HG03175 (cell line): ENCODE measurements around the gene KLHL40.

ENCODE experiments used
- ATAC-seq: cut with Tn5 transposase; IDR thresholded peaks from one replicate; pipeline ENCODE4 v1.9.1; 2021; ENCODE audit warnings: mild to moderate bottlenecking, moderate library complexity; ENCODE audit not compliant: unreplicated experiment

The KLHL40 gene

DNA sequence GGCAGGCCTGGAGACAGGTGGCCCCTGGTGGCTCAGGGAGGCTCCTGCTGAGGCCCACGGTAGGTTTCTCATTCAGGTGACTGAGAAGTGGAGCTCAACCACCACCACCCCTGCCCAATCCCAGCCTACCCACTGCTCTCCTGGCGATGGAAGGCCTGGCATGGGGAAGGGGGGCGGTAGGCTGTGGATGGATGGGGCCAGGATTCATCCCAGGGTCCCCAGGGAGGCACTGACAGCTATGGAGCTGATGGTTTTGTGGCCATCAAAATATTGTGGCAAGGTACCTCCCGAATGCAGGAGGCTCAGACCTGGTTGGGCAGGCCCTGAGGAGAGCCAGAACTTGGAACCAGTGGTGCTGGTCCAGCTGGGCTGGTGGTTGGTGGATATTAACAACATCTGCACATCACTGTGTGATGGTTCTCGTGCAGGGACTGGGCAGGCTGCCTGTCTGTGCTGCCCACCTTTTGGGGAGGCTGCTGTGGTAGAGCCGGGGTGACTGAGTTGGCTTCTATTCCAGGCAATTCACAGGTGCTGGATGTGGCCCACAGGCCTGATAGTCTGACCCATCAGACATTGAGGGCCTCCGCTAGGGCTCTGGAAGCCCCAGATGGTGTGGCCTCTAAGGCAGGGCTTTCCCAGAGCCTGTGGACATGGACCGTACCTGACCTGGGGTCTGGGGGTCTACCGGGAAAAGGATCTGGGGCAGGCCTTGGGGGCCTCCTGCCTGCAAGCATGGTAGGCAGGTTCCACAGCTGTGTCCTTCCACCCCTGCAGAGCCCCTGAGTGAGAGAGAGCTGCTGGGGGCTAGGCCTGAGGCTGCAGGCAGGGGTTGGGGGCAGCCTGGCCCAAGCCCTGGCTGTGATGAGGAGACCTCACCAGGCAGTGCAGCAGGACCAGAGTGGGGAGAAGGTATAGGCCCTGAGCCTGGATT, 28.4 kb upstream of the KLHL40 start:
- no peak for ATAC-seq

DNA sequence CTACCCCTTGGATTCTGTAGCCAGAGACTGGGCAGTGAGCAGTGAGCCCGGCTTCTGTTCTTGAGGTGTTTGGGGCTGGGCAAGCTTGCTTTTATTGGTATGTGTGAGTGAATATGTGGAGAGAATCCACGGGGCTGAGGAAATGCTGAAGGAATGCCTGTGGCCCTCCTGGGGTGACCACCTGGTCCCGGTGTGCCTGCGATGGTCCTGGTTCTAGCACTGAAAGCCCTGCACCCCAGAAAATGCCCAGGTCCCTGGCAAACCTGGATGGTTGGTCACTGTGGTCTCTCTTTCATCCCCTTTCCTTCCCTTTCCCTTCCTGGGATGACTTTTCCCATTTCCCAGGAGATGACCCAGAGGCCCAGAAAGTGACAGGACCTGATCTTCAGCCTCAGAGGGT, 27.7 kb upstream of the KLHL40 start:
- no peak for ATAC-seq

DNA sequence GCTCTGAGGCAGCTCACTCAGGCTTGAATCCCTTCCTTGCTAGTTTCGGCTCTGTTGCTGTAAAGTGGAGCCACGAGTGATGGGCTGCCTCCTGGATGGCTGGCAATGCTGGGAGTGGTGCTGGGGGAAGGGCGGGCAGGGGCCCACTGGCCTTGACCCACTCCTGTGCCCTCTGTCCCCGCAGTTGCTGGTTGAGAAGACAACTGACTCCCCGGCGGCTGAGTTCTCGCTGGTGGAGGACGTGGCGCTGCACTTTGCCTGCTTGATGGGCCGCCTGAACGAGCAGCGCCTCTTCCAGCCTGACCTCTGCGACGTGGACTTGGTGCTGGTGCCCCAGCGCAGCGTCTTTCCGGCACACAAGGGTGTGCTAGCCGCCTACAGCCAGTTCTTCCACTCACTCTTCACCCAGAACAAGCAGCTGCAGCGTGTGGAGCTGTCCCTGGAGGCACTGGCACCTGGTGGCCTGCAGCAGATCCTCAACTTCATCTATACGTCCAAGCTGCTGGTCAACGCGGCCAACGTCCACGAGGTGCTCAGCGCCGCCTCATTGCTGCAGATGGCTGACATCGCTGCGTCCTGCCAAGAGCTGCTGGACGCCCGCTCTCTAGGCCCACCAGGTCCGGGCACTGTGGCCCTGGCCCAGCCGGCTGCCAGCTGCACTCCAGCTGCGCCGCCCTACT, 27.1 kb upstream of the KLHL40 start:
- no peak for ATAC-seq

DNA sequence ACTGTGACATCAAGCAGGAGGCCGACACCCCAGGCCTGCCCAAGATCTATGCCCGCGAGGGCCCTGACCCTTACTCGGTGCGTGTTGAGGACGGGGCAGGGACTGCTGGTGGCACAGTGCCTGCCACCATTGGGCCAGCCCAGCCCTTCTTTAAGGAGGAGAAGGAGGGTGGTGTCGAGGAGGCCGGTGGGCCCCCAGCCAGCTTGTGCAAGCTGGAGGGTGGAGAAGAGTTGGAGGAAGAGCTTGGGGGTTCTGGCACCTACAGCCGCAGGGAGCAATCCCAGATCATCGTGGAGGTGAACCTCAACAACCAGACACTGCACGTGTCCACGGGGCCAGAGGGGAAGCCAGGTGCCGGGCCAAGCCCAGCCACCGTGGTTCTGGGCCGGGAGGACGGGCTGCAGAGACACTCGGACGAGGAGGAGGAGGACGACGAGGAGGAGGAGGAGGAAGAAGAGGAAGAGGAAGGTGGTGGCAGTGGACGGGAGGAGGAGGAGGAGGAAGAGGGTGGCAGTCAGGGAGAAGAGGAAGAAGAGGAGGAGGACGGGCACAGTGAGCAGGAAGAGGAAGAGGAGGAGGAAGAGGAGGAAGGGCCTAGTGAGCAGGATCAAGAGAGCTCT, 26.5 kb upstream of the KLHL40 start:
- no peak for ATAC-seq

DNA sequence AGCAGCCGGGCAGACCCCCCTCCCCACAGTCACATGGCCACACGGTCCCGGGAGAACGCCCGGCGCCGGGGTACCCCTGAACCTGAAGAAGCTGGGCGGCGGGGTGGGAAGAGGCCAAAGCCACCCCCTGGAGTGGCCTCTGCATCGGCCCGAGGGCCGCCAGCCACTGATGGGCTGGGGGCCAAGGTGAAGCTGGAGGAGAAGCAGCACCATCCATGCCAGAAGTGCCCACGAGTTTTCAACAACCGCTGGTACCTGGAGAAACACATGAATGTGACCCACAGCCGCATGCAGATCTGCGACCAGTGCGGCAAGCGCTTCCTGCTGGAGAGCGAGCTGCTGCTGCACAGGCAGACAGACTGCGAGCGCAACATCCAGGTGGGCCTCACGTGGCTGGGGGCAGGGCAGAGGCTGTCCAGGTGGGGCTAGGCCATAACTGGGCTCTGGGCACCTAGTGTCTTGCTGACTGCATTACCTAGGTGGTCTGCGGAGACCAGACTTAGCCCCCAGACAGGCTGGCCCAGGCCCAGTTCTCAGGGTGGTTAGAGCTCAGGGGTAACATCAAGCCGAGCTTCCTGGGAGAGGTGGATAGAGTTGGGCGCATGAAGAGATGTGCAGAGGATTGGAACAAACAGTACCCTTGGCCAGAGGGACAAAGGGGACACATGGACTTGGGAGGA, 25.7 kb upstream of the KLHL40 start:
- ATAC-seq: no peak

DNA sequence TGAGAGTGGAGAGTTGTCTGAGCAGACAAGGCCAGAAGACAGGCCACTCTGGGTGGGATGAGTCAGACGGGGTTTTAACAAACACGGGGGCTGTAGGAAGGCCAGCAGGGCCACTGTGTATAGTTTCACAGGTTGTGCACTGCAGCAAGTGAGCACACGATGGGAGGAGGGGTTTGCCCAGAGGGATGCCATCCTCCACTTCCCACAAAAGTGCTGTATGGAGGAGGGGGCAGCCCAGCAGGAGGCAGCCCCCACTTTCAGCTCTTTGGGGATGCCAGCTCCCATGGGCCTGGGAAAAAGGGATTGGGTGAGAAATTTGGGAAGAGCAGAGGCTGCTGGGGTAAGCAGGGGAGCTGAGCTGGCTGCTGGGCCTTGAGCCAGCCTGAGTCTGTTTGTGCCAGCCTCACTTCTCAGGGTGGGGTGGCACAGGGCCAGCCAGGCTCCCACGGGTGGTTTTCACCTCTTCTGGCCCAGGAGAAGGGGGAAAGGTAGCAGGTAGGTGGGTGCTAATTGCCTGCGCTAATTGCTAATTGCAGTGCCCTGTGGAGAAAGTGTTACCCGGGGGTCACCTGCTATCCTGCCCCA, 25.1 kb upstream of the KLHL40 start:
- no peak for ATAC-seq

DNA sequence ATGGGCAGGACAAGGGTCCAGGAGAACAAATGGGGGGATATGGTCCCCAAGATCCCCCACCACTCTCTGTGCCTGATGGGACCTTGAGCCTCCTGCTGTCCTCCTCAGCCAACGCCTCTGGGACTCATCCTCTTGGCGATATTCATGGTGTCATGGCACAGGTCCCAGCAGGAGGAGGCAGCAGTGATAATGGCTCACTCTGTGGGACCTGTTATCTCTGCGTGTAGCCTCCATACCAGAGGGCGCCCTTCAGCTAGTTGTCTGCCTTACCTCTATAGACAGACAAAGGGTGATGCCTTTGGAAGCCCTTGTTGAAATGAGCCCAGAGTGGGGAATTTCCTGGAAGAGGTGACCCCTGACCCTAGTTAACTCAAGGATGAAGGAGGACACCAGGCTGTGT, 24.4 kb upstream of the KLHL40 start:
- no peak for ATAC-seq

DNA sequence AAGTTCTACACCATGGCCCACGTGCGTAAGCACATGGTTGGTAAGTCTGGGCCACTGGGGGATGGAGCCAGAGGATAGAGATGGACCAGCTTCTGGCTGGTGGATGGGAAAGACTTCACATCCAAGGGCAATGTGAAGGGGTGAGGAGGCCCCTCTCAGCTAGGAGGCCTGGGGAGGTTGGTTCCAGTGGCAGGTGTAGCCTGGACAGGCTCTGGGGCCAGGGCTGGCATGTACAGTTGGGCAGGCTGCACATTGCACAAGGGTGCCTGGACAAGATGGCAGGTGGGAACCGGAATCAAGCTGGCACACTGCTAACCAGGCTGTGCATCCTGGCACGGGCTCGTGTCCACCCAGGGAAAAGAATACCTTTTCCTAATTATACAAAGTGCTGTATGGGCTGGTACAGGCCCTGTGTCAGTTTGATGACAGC, 23.7 kb upstream of the KLHL40 start:
- no peak for ATAC-seq

DNA sequence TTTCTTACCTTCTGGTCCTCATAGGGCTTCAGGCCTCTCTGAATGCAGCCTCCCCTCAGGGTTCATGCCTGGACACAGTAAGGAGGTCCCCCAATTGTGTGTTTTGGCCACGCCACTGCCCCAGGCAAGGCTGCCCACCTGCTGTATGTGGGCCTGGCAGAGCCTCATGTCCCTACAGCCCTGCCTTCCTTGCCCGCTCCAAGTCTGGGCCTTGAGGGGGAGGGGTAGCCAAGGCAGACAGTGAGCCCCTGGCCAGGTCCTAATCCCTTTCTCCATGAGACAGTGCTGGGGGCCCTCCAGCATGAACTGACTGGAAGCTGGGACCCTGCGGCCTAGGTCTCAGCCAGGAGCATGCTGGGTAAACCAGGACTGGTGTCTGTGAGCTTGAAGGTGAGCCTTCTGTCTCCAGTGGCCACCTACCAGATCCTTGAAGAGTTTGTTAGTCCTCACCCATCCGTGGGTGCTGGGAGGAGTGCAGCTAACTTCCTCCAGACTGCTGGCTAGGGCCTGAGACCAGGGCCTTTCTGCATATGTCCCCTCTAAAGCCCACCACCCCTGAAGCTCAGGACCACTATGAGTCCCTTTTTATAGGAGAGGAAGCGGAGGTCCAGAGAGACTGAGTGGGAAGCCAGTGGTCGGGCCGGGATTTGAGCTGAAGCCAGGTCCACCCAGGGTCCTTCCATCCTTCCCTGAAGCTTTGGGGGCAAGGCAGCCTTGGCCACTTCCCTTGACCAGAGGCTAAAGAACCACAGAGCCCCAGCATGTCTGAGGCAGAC, 23.1 kb upstream of the KLHL40 start:
- no peak for ATAC-seq

DNA sequence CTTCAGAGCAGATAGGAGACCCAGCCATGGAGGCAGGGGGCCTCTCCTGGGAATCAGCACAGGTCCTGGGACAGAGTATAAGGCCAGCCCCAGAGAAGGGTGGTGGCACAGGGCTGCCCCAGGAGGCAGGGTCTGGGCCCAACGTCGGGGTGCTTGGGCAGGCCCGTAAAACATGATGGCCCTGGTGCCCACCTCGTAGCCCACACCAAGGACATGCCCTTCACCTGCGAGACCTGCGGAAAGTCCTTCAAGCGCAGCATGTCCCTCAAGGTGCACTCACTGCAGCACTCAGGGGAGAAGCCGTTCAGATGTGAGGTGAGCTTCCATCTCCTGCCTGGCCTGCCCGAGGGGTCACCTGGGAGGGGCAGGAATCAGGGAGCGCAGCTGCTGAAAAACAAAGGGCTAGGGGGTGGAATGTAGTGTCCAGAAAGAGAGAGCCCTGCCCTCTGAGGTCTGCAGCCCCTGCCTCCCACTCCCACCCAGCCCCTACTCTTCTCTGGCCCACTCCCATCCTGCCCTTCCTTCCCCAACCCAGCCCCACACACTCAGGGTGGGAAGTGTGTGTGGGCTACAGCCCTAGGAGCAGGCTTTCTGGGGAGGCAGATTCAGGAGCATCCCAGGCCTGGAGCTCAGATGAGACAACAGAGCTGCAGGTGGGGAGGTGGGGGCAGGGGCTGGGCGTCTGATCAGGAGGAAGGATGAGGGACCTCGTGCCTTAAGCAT, 22.4 kb upstream of the KLHL40 start:
- no peak for ATAC-seq

DNA sequence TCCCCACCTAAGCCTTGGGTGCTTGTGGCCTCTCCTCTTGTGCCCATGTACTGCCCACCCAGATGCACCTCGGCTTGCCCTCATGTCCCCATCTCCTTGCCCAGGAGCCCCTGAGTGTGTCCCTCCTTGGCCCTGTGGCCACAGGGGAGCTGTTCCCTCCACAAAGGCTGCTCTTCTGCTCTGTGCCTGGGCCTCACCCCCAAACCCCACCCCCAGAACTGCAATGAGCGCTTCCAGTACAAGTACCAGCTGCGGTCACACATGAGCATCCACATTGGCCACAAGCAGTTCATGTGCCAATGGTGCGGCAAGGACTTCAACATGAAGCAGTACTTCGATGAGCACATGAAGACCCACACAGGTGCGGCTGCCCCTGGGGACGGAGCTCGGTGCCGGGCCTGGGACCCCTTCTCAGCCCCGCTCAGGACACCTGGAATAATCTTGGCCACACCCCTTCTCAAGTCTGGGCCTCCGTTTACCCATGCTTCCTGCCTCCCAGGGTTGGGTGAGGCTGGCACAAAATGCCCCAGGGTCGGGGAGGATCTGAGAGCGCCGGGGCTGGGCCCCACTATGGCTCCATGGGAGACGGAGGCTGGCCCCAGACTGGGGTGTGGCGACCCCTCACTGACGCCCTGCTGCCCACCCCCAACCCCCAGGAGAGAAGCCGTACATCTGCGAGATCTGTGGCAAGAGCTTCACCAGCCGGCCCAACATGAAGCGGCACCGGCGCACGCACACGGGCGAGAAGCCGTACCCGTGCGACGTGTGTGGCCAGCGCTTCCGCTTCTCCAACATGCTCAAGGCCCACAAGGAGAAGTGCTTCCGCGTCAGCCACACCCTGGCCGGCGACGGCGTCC, 21.5 kb upstream of the KLHL40 start:
- ATAC-seq: no peak

DNA sequence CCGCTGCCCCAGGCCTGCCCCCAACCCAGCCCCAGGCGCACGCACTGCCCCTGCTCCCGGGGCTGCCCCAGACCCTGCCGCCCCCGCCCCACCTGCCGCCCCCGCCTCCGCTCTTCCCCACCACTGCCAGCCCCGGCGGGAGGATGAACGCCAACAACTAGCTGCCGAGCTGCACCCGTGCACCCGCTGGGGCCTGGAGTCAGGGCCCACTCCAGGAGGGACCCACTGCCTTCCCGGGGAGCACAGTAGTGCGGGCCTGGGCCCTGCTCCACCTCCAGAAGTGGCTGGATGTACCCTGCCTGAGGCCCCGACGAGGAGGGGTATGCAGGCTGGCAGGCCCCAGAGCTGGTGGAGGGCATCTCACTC, 20.9 kb upstream of the KLHL40 start:
- no peak for ATAC-seq

DNA sequence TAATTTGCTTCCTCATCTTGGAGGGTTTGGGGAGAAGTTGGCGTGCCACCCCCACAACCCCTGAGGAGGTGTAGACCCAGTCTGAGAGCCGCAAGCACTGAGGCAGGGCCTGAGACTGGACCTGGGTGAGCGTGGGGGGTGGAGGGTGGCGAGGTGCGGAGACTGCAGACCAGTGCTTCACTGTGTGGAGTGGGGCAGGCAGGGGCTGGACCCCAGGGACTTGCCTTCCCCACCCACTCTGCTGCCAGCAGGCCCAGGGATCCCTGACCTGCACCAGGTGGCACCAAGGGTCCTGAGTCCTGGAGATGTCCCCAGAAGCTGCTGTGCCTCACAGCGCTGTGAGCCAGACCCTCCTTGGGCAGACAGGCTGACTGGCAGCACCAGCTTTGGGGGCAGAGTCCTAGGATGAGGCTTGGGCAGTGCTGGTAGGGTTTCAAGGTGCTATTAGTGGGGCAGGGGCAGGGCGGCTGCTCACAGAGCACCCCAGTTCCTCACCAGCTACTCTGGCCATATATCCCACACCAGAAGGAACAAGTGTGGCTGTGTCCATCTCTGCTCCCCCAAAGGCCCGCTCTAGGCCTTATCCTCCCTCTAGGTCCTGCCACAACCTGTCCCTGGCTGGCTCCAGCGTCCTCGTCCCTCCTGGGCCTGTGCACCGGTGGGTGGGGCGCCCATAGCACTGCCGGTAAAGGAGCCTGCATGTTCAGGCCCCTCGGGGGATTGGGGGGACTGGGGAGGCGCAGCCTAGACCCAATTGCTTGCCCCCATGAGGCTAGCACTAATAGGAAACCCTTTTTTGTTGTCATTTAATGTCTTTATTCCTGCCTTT, 20.1 kb upstream of the KLHL40 start:
- no peak for ATAC-seq

DNA sequence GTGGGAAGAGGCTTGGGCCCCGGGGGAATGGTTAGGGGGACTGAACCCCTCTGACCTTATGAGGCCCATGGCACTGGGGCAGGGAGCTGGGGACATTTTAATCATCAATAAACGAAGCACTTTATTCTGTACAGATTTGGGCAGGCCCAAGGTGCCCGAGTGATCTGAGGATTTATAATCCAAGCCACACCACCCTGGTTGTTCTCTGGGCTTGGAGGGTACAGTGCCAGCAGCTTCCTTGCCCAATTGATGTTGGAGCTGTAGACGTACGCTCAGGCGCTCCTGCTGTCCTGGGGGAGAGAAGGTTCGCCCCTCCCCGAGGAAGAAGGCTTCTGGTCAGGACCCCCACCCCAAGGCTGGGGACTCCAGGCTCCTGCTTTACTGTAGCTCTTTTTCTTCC, 19.3 kb upstream of the KLHL40 start:
- ATAC-seq: no peak

DNA sequence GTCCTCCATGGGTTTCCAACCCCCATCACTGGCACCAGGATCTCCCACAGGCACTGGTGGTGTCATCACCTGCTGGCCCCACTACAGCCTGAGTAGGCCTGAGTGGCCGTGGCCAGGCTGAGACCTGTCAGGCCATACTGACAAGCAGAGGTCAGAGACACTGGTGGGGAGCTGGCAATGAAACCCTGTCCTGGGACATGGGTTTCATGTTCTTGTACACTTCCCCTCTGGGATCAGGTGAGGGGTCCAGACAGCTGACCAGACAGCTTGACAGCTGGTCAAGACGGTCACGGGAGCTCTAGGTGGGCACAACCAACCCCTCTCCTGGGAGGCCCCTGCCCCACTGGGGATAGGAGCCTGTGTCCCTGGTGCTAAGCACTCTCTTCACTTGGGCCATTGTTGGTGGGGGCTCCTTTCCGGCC, 18.7 kb upstream of the KLHL40 start:
- no peak for ATAC-seq

DNA sequence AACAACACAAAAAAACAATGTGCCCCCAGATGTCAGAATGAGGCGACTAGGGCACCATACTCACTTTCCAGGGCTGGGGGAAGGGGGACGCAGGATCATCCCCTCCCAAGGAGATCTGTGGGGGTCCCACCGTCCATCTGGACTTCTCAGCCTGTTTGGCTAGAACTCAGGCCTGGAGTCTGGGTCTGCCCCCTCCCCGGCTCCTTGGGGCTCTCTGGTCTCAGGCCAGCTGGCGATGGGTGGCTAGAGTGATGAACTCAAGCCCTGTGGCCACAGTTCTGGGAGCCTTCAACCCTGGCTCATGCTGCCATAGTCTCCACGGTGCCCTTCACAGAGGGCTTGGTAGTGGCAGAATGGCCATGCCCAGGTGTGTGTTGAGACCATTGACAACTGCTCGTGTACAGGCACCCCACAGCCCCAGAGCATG, 18.2 kb upstream of the KLHL40 start:
- no peak for ATAC-seq

DNA sequence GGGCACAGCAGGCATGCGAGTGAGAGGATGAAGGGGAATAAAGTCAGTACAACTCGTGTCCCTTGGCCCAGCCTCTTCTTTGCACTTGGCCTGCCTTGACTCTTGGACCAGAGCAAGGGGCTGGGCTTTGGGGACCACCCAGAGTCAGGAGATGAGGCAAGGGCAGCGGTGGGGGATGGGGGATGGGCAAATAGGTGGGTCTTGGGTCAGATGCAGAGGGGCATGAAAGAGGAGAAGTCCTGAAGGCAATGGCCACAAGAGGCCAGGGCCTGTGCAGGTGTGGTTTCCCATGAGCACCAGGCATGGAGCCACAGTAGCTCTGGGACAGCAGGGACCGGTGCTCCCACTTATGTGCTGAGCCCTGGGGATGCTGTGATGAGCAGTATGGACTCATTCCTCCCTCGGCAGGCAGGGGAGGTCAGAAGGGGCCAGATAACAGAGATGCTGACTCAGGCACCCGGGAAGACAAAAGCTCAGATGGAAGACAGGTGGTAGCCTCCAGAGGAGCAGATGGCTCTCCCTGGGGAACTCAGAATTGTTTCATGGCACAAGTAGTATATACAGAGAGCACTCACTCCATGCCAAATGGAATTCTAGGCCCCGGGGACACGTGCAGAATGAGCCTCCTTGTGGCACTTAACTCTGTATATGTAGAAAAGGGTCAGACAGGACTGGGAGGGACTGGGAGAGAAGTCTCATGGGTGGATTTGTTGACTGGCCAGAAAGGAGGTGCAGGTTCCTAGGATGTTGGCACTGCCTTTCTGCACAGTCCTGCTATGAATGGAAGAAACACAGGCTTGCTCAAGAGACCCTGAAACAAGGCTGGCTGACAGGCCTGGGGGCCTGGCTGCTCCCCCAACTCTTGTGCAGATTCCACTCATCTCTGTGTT, 17.6 kb upstream of the KLHL40 start:
- no peak for ATAC-seq
